Liver (tissue), 9 donors: ENCODE results near the gene ZDHHC22. TPM values are rescaled to one million over a fixed set of nuclear protein-coding genes. Genes with fewer than 3 reads are reported as not detected.

ENCODE experiments used
- DNase-seq: peaks from one replicate; pipeline ENCODE4 v3.0.0-alpha.2; 2017; ENCODE audit warnings: low spot score
- H3K27ac ChIP-seq, 2 donors: one replicate each; pipeline ENCODE4 v1.7.0; 2013; ENCODE audit warnings: inconsistent platforms in 2 of 2, low read length in 2 of 2, control low read depth in 1 of 2, low read depth in 1 of 2, mild to moderate bottlenecking in 1 of 2
- H3K27me3 ChIP-seq, 4 donors: one replicate each; pipeline versions ENCODE4 v1.6.1 to v1.7.0; 2013; ENCODE audit warnings: low read length in 3 of 4, inconsistent platforms in 1 of 4, mild to moderate bottlenecking in 1 of 4, moderate library complexity in 1 of 4; ENCODE audit not compliant: control insufficient read depth in 4 of 4, insufficient read depth in 4 of 4
- H3K36me3 ChIP-seq, 4 donors: one replicate each; pipeline versions ENCODE4 v1.6.1 to v1.7.0; 2013; ENCODE audit warnings: low read length in 3 of 4, mild to moderate bottlenecking in 3 of 4, low read depth in 1 of 4, moderate library complexity in 1 of 4; ENCODE audit not compliant: control insufficient read depth in 4 of 4, insufficient read depth in 3 of 4
- H3K4me1 ChIP-seq, 4 donors: one replicate each; pipeline versions ENCODE4 v1.6.1 to v1.7.0; 2013; ENCODE audit warnings: low read length in 3 of 4, mild to moderate bottlenecking in 3 of 4, moderate library complexity in 1 of 4; ENCODE audit not compliant: control insufficient read depth in 4 of 4, insufficient read depth in 4 of 4
- H3K4me3 ChIP-seq, 3 donors: one replicate each; pipeline versions ENCODE4 v1.6.1 to v1.7.0; 2013; ENCODE audit warnings: low read length in 3 of 3, control low read depth in 1 of 3, low read depth in 1 of 3, mild to moderate bottlenecking in 1 of 3
- H3K9ac ChIP-seq, 2 donors: one replicate each; pipeline ENCODE4 v1.7.0; 2013; ENCODE audit warnings: low read length in 2 of 2, mild to moderate bottlenecking in 2 of 2, moderate library complexity in 2 of 2, control low read depth in 1 of 2, low read depth in 1 of 2
- H3K9me3 ChIP-seq, 4 donors: one replicate each; pipeline versions ENCODE4 v1.6.1 to v1.7.0; 2013; ENCODE audit warnings: low read length in 3 of 4; ENCODE audit not compliant: control insufficient read depth in 4 of 4
- ATF3 ChIP-seq: IDR thresholded peaks from 2 replicates; pipeline ENCODE4 v1.6.1; 2016; ENCODE audit warnings: antibody characterized with exemption
- EGR1 ChIP-seq, 2 donors: IDR thresholded peaks; 2 replicates each; pipeline ENCODE4 v1.6.1; 2016 to 2018; ENCODE audit warnings: antibody characterized with exemption in 2 of 2, low read depth in 2 of 2
- FOXA1 ChIP-seq: IDR thresholded peaks from 2 replicates; pipeline ENCODE4 v1.6.1; 2016; ENCODE audit warnings: antibody characterized with exemption
- FOXA2 ChIP-seq: IDR thresholded peaks from 2 replicates; pipeline ENCODE4 v1.6.1; 2016; ENCODE audit warnings: antibody characterized with exemption
- GABPA ChIP-seq, 2 donors: IDR thresholded peaks in 1 of 2; conservative IDR thresholded peaks in 1 of 2; 2 replicates each; pipeline ENCODE4 v1.6.1; 2016; ENCODE audit warnings: antibody characterized with exemption in 2 of 2, mild to moderate bottlenecking in 1 of 2, moderate library complexity in 1 of 2
- HNF4A ChIP-seq, 2 donors: conservative IDR thresholded peaks; 2 replicates each; pipeline ENCODE4 v1.6.1; 2016; ENCODE audit warnings: antibody characterized with exemption in 2 of 2, mild to moderate bottlenecking in 2 of 2
- HNF4G ChIP-seq: IDR thresholded peaks from 2 replicates; pipeline ENCODE4 v1.6.1; 2016; ENCODE audit warnings: antibody characterized with exemption
- JUND ChIP-seq, 2 donors: IDR thresholded peaks; 2 replicates each; pipeline ENCODE4 v1.6.1; 2016; ENCODE audit warnings: antibody characterized with exemption in 2 of 2
- NR2F2 ChIP-seq: IDR thresholded peaks from 2 replicates; pipeline ENCODE4 v1.6.1; 2016; ENCODE audit warnings: antibody characterized with exemption
- RXRA ChIP-seq, 2 donors: IDR thresholded peaks; 2 replicates each; pipeline ENCODE4 v1.6.1; 2017 to 2018; ENCODE audit warnings: antibody characterized with exemption in 2 of 2, mild to moderate bottlenecking in 1 of 2
- SP1 ChIP-seq: IDR thresholded peaks from 2 replicates; pipeline ENCODE4 v1.6.1; 2018; ENCODE audit warnings: antibody characterized with exemption, mild to moderate bottlenecking
- TAF1 ChIP-seq: conservative IDR thresholded peaks from 2 replicates; pipeline ENCODE4 v1.6.1; 2016; ENCODE audit warnings: antibody characterized with exemption, mild to moderate bottlenecking
- YY1 ChIP-seq: IDR thresholded peaks from 2 replicates; pipeline ENCODE4 v1.6.1; 2016; ENCODE audit warnings: antibody characterized with exemption, mild to moderate bottlenecking
- WGBS: extraction: QIAGEN DNeasy Blood & Tissue Kit; methylation state at CpG from one replicate; pipeline ENCODE4 v1.1.7; 2013; 5-methylcytosine and 5-hydroxymethylcytosine counted together
- polyA plus RNA-seq, 2 donors: library from polyadenylated mRNA; stranded (reverse) in 1 of 2; unstranded in 1 of 2; fragments of 200-250 nt in 1 of 2; fragments of >200 nt in 1 of 2; fragmentation: Nextera tagmentation in 1 of 2; extraction: Ambion mirVana in 1 of 2; gene quantifications; one replicate each; pipeline versions ENCODE4 v1.2.1 to v1.2.3, GENCODE V29; 2013 to 2015
- total RNA-seq, 2 donors: library from RNA; depleted of rRNA; stranded (reverse); fragments of >200 nt; gene quantifications; one replicate each; pipeline ENCODE4 v1.2.3, GENCODE V29; 2014
- TF ChIP-seq, protein P1 (sequence below): fragments of 150-350 bp; IDR thresholded peaks from 2 replicates; pipeline ENCODE4 v1.5.1; 2017; ENCODE audit warnings: improper control_type of control experiment, low read depth, low read length; ENCODE audit not compliant: missing input control
- TF ChIP-seq, protein P2 (sequence below): IDR thresholded peaks from 2 replicates; pipeline ENCODE4 v1.6.1; 2016; ENCODE audit warnings: antibody characterized with exemption, mild to moderate bottlenecking
- donor health status: healthy.
- donor health status: healthy.
- donor health status: healthy.
- donor health status: healthy.
- donor health status: healthy.

The ZDHHC22 gene
- total and polyA plus RNA-seq, 4 donors, result not detected

- no peak overlapping the region for H3K9ac ChIP-seq
- no peaks in the 10 kb centered on the region for H3K27me3 ChIP-seq
- no peaks in the 10 kb centered on the region for H3K9me3 ChIP-seq
- peaks cover 3 to 31% (median 19%) of the 10 kb centered on the region in 4 donors for H3K4me1 ChIP-seq
- H3K4me3 ChIP-seq, result peak overlapping the region in 2 of 3 donors; percentile 45 to 69
- TF ChIP-seq TAF1, result no peak
- TF ChIP-seq, protein P1, sequence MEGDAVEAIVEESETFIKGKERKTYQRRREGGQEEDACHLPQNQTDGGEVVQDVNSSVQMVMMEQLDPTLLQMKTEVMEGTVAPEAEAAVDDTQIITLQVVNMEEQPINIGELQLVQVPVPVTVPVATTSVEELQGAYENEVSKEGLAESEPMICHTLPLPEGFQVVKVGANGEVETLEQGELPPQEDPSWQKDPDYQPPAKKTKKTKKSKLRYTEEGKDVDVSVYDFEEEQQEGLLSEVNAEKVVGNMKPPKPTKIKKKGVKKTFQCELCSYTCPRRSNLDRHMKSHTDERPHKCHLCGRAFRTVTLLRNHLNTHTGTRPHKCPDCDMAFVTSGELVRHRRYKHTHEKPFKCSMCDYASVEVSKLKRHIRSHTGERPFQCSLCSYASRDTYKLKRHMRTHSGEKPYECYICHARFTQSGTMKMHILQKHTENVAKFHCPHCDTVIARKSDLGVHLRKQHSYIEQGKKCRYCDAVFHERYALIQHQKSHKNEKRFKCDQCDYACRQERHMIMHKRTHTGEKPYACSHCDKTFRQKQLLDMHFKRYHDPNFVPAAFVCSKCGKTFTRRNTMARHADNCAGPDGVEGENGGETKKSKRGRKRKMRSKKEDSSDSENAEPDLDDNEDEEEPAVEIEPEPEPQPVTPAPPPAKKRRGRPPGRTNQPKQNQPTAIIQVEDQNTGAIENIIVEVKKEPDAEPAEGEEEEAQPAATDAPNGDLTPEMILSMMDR, result peak; percentile 70
- TF ChIP-seq NR2F2, result no peak
- peak; percentile 48 for DNase-seq
- 9% methylated on average over 73 of the region's 73 CpGs for WGBS
- H3K36me3 ChIP-seq, result peaks cover 0 to 5% (median 2%) of the 10 kb centered on the region in 4 donors
- H3K27ac ChIP-seq, result no peak overlapping the region
Observed at GRCh38 chr14:77124345-77125280, 17.0 kb downstream of the ZDHHC22 start.

GRCh38 chr14:77123381-77124325 lies 17.9 kb downstream of the ZDHHC22 start:
- Histone ChIP-seq H3K4me1 (peaks cover 3 to 31% (median 19%) of the 10 kb centered on the region in 4 donors), H3K9me3 (no peaks in the 10 kb centered on the region), H3K36me3 (peaks cover 0 to 6% (median 3%) of the 10 kb centered on the region in 4 donors), H3K4me3 (no peak overlapping the region), H3K27me3 (no peaks in the 10 kb centered on the region), H3K9ac (no peak overlapping the region), H3K27ac (no peak overlapping the region)
- 78% methylated on average over 9 of the region's 9 CpGs for WGBS
- TF ChIP-seq FOXA2 (peak; percentile 26), RXRA (IDR thresholded peaks at IDR 0.05) (no peak)
- no peak for DNase-seq

- peaks cover 0 to 6% (median 5%) of the 10 kb centered on the region in 4 donors for H3K36me3 ChIP-seq
- WGBS, result 91% methylated on average over 6 of the region's 6 CpGs
- no peak overlapping the region for H3K9ac ChIP-seq
- no peak for DNase-seq
- no peaks in the 10 kb centered on the region for H3K9me3 ChIP-seq
- no peak overlapping the region for H3K27ac ChIP-seq
- H3K27me3 ChIP-seq, result no peaks in the 10 kb centered on the region
- H3K4me3 ChIP-seq, result no peak overlapping the region
- peaks cover 3 to 31% (median 19%) of the 10 kb centered on the region in 4 donors for H3K4me1 ChIP-seq
- TF ChIP-seq RXRA (IDR thresholded peaks at IDR 0.05), result no peak
- no peak for TF ChIP-seq ATF3
- TF ChIP-seq FOXA1, result no peak
- TF ChIP-seq JUND (IDR thresholded peaks at IDR 0.05), result no peak
- TF ChIP-seq TAF1, result no peak
- TF ChIP-seq, protein P1, result no peak
- no peak for TF ChIP-seq EGR1 (IDR thresholded peaks at IDR 0.05; ENCODE audit: low read depth in 2 of 2)
- no peak for TF ChIP-seq HNF4G
- no peak for TF ChIP-seq SP1
- TF ChIP-seq NR2F2, result no peak
- no peak for TF ChIP-seq HNF4A (conservative IDR thresholded peaks at IDR 0.05)
- TF ChIP-seq YY1, result no peak
- TF ChIP-seq FOXA2, result no peak
- no peak for TF ChIP-seq GABPA (IDR thresholded peaks at IDR 0.05 in 1 of 2, conservative IDR thresholded peaks at IDR 0.05 in 1 of 2)
- TF ChIP-seq, protein P2, sequence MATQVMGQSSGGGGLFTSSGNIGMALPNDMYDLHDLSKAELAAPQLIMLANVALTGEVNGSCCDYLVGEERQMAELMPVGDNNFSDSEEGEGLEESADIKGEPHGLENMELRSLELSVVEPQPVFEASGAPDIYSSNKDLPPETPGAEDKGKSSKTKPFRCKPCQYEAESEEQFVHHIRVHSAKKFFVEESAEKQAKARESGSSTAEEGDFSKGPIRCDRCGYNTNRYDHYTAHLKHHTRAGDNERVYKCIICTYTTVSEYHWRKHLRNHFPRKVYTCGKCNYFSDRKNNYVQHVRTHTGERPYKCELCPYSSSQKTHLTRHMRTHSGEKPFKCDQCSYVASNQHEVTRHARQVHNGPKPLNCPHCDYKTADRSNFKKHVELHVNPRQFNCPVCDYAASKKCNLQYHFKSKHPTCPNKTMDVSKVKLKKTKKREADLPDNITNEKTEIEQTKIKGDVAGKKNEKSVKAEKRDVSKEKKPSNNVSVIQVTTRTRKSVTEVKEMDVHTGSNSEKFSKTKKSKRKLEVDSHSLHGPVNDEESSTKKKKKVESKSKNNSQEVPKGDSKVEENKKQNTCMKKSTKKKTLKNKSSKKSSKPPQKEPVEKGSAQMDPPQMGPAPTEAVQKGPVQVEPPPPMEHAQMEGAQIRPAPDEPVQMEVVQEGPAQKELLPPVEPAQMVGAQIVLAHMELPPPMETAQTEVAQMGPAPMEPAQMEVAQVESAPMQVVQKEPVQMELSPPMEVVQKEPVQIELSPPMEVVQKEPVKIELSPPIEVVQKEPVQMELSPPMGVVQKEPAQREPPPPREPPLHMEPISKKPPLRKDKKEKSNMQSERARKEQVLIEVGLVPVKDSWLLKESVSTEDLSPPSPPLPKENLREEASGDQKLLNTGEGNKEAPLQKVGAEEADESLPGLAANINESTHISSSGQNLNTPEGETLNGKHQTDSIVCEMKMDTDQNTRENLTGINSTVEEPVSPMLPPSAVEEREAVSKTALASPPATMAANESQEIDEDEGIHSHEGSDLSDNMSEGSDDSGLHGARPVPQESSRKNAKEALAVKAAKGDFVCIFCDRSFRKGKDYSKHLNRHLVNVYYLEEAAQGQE, result no peak
Observed at GRCh38 chr14:77122526-77123125, 19.0 kb downstream of the ZDHHC22 start.
